Vagina (tissue), 2 donors: ENCODE data around the gene CNEP1R1.

Experiments
- CTCF ChIP-seq, 3 experiments: fragments of 450-650 bp in 2 of 3; fragments of 200-600 bp in 1 of 3; sonication (generic) in 1 of 3; IDR thresholded peaks; one replicate each; pipeline ENCODE4 v1.5.1; 2017 to 2019; ENCODE audit warnings: antibody characterized with exemption in 3 of 3, mild to moderate bottlenecking in 2 of 3, moderate library complexity in 2 of 3
- POLR2A ChIP-seq, 2 donors: fragments of 450-650 bp; IDR thresholded peaks; one replicate each; pipeline ENCODE4 v1.6.1; 2017; ENCODE audit warnings: antibody characterized with exemption in 2 of 2, mild to moderate bottlenecking in 2 of 2, moderate library complexity in 2 of 2
- POLR2AphosphoS5 ChIP-seq, 2 donors: sonication (generic); formaldehyde crosslinking; IDR thresholded peaks; one replicate each; pipeline ENCODE4 v1.9.0; 2017; ENCODE audit warnings: antibody characterized with exemption in 2 of 2, mild to moderate bottlenecking in 2 of 2, low read depth in 1 of 2; ENCODE audit not compliant: insufficient read depth in 1 of 2

- TF ChIP-seq CTCF (IDR thresholded peaks at IDR 0.05), result no peak
- TF ChIP-seq POLR2AphosphoS5 (IDR thresholded peaks at IDR 0.05; ENCODE audit: insufficient read depth in 1 of 2, low read depth in 1 of 2), result no peak
- TF ChIP-seq POLR2A (IDR thresholded peaks at IDR 0.05), result no peak
Observed at GRCh38 chr16:50071075-50071671, 46.1 kb downstream of the CNEP1R1 start.
